Mucosa of descending colon (tissue), 3 donors: ENCODE data around the gene GFY. TPM values are rescaled to one million over a fixed set of nuclear protein-coding genes. Genes with fewer than 3 reads are reported as not detected.

Experiments
- ATAC-seq: fragments of 200-7000 bp; cut with Tn5 transposase; one replicate; pipeline ENCODE4 v1.9.1; 2020; ENCODE audit warnings: mild to moderate bottlenecking, moderate library complexity
- DNase-seq, 3 donors: peaks; one replicate each; pipeline ENCODE4 v3.0.0-alpha.2; 2020
- H3K36me3 ChIP-seq: fragments of 200-600 bp; one replicate; pipeline ENCODE4 v1.8.0; 2021; ENCODE audit warnings: low read depth, mild to moderate bottlenecking
- H3K4me1 ChIP-seq: fragments of 200-600 bp; one replicate; pipeline ENCODE4 v1.8.0; 2021; ENCODE audit warnings: low read depth, mild to moderate bottlenecking
- H3K4me3 ChIP-seq: fragments of 200-600 bp; one replicate; pipeline ENCODE4 v1.8.0; 2021; ENCODE audit warnings: mild to moderate bottlenecking
- H3K9me3 ChIP-seq: fragments of 200-600 bp; one replicate; pipeline ENCODE4 v1.8.0; 2021; ENCODE audit warnings: mild to moderate bottlenecking
- CTCF ChIP-seq: fragments of 200-600 bp; IDR thresholded peaks from one replicate; pipeline ENCODE4 v1.8.0; 2022; ENCODE audit warnings: antibody characterized with exemption, mild to moderate bottlenecking
- intact Hi-C, 2 donors: fragments of 100-400 bp; cut with DNase I in 1 of 2; cut with micrococcal nuclease in 1 of 2; formaldehyde crosslinking; loops; one replicate each; pipeline versions ENCODE4 v1.11.0 to v1.11.1; 2022; cut with DNase I, micrococcal nuclease
- total RNA-seq, 3 donors: library from RNA; stranded (reverse); fragmentation: NEBNext Ultra II Directional in 2 of 3; extraction: Animal tissue kit (Norgen Biotek cat#: 25700) in 2 of 3; gene quantifications; one replicate each; pipeline versions ENCODE4 v1.2.1 to v1.2.4, GENCODE V29; 2021 to 2023
- donor health status: DM: no; HTN: no; CAD: no; lungs with moderate emphysema.
- donor health status: DM: no; HTN: no; CAD: no.
- donor health status: DM: no; HTN: yes; CAD: no.

GFY gene
- total RNA-seq, 3 donors from 2014 or later = not detected

GRCh38 chr19:49430678-49431329, 5.6 kb downstream of the GFY start:
- H3K4me1 ChIP-seq = peaks cover 5% of the 10 kb centered on the region
- H3K4me3 ChIP-seq = no peak overlapping the region
- ATAC-seq (no peak), DNase-seq (peak in 1 of 3 donors; percentile 37)
- intact Hi-C loops = loop anchor here in 1 of 2 donors (5.0 kb wide), 1 partner anchor 34 kb away; no protein-coding TSS in a partner anchor
- no peak for TF ChIP-seq CTCF
- no peaks in the 10 kb centered on the region for H3K36me3 ChIP-seq
- H3K9me3 ChIP-seq = no peaks in the 10 kb centered on the region

- H3K4me3 ChIP-seq = no peak overlapping the region
- intact Hi-C loops = loop anchor here in 1 of 2 donors (5.0 kb wide), 1 partner anchor 34 kb away; no protein-coding TSS in a partner anchor
- peaks cover 5% of the 10 kb centered on the region for H3K4me1 ChIP-seq
- ATAC-seq (no peak), DNase-seq (peak in 1 of 3 donors; percentile 52)
- no peaks in the 10 kb centered on the region for H3K36me3 ChIP-seq
- no peaks in the 10 kb centered on the region for H3K9me3 ChIP-seq
- no peak for TF ChIP-seq CTCF
Measured at GRCh38 chr19:49431330-49431749, 6.2 kb downstream of the GFY start.

GRCh38 chr19:49432141-49433073, 7.2 kb downstream of the GFY start:
- Histone ChIP-seq H3K36me3 (no peaks in the 10 kb centered on the region), H3K4me3 (no peak overlapping the region), H3K4me1 (peaks cover 5% of the 10 kb centered on the region), H3K9me3 (no peaks in the 10 kb centered on the region)
- ATAC-seq (peak; percentile 93), DNase-seq (peak; percentile 63 to 70 (median 66))
- intact Hi-C loops = loop anchor here in 1 of 2 donors (5.0 kb wide), 1 partner anchor 35 kb away; no protein-coding TSS in a partner anchor
- no peak for TF ChIP-seq CTCF

GRCh38 chr19:49433240-49433901, 8.2 kb downstream of the GFY start:
- ATAC-seq = no peak
- intact Hi-C loops = loop anchor here in 1 of 2 donors (5.0 kb wide), 1 partner anchor 36 kb away; no protein-coding TSS in a partner anchor
- Histone ChIP-seq H3K9me3 (no peaks in the 10 kb centered on the region), H3K4me1 (peaks cover 1% of the 10 kb centered on the region), H3K4me3 (no peak overlapping the region), H3K36me3 (no peaks in the 10 kb centered on the region)
- no peak for TF ChIP-seq CTCF
- no peak for DNase-seq

GRCh38 chr19:49434907-49435583, 9.9 kb downstream of the GFY start:
- intact Hi-C loops = loop anchor here in 1 of 2 donors (5.0 kb wide), 1 partner anchor 38 kb away; no protein-coding TSS in a partner anchor
- TF ChIP-seq CTCF = no peak
- Histone ChIP-seq H3K36me3 (no peaks in the 10 kb centered on the region), H3K4me1 (no peaks in the 10 kb centered on the region), H3K4me3 (no peak overlapping the region), H3K9me3 (no peaks in the 10 kb centered on the region)
- DNase-seq (peak in 1 of 3 donors; percentile 22), ATAC-seq (no peak)
